ENCODE data around the gene SLX4.
"Not testable (repeated sequence)": the region's sequence is repeated elsewhere in the genome, so short reads cannot be mapped to it uniquely, and the experiment has no call there.

Gene SLX4

DNA sequence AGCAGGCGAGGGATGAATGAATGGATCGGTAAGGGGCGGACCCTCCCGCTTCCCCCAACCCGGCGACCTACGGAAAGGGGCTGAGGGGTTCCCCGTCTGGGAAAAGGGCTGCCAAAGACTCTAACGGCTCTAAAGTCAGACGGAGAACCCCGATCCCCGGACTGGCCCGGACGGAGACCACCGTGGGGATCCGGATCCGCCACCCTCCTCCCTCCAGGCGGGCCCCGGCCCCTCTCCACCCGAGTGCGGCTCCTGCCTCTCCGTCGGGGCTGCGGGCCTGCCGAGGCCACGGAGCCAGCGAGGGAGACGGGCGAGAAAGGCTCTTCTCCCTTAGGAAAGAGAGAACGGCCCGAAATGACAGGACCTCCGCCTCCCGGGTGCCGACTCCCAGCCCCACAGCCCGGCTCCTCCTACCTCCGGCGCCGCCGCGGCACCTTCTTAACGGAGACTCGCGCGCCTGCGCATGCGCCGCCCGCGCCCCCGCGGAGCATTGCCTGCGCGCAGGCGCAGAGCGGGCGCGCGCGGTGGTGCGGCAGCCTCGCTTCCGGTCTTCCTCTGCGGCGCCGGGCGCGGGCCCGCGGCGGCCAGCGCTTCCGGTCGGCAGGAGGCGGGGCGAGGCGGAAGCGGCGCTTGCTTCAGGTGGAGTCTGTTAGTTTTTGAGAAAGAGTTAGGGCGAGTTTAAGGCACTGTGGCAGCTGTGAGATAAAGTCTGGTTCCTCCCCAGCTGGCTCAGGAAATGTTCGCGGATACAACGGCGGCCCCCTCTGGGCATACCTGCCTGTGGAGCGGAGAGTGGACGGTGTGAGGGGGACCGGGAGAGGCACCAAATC, at the start of gene SLX4:
TSS of gene SLX4 (minus strand) at position 461 of the 830 bp plus-strand sequence. CDS start 2,642 bp downstream, outside the sequence.
- peak; percentile 91 for DNase-seq

GRCh38 chr16:3659251-3659650, 47.8 kb upstream of the SLX4 start:
- DNase-seq = no peak

DNA sequence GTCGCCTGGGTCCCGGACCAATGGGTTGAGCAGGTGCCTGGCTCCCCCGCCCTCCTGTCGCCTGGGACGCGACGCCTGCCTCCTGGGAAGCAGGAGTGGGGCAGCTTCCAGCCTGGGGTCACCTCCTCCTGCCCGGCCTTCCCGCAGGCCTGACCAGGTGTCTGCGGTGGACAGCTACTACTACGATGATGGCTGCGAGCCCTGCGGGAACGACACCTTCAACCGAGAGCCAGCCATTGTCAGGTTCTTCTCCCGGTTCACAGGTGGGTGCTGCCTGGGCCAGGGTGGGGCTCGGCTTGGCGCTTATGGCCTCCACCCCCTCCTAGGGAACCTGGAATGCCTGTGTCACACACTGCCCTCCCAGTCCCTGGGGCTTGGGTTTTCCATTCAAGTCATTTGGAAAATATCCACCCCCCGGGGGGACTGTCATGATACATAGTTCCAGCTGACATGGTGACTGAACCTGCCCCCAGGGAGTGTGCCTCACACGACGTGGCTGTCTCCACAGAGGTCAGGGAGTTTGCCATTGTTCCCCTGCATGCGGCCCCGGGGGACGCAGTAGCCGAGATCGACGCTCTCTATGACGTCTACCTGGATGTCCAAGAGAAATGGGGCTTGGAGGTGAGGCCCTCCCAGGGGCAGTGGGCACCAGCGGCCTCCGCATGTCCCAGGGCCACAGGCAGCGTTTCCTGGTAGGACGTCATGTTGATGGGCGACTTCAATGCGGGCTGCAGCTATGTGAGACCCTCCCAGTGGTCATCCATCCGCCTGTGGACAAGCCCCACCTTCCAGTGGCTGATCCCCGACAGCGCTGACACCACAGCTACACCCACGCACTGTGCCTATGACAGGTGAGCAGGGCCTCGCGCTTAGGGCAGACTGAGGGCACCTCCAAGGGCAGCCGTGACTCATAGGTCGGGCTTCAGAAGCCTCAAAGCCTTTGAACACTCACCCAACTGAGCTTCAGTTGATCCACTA, 45.4 kb upstream of the SLX4 start:
- peak; percentile 60 for DNase-seq

DNA sequence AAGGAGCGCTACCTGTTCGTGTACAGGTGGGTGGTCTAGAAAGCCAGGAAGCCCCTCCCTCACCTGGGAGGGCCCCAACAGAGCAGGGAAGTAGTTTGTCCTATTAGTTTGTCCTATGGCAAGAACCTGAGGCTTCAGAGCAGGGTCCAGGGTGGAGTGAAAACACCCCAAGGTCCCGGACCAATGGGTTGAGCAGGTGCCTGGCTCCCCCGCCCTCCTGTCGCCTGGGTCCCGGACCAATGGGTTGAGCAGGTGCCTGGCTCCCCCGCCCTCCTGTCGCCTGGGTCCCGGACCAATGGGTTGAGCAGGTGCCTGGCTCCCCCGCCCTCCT, 44.7 kb upstream of the SLX4 start:
- not testable (repeated sequence) for DNase-seq

- no peak for DNase-seq
Measured at GRCh38 chr16:3655396-3656159, 44.2 kb upstream of the SLX4 start.

DNA sequence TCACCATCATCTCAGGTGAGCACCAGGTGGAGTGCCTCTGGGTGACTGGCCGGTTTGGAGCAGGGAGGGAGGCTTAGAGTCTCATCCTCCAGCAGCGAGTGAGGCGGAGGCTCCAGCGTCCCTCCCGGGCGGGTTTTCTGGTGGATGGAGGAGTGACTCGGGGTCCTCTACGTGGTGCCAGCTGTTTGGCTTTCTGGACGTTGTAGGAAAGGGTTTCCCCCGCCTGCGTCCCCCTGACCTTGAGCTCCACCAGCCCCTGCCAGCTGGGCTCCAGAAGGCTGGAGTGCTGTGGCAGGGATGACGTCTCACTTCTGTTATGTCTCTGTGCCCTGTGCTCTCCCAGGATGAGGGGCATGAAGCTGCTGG, 43.6 kb upstream of the SLX4 start:
- DNase-seq = no peak

- peak; percentile 74 for DNase-seq
Measured at GRCh38 chr16:3654249-3654991, 43.0 kb upstream of the SLX4 start, which contains the start of gene DNASE1. Gene DNASE1, plus strand, starts transcription at chr16:3654691. Its CDS starts 683 bp downstream, at chr16:3655374.

GRCh38 chr16:3652373-3653195, 41.2 kb upstream of the SLX4 start:
- DNase-seq = peak; percentile 1

DNA sequence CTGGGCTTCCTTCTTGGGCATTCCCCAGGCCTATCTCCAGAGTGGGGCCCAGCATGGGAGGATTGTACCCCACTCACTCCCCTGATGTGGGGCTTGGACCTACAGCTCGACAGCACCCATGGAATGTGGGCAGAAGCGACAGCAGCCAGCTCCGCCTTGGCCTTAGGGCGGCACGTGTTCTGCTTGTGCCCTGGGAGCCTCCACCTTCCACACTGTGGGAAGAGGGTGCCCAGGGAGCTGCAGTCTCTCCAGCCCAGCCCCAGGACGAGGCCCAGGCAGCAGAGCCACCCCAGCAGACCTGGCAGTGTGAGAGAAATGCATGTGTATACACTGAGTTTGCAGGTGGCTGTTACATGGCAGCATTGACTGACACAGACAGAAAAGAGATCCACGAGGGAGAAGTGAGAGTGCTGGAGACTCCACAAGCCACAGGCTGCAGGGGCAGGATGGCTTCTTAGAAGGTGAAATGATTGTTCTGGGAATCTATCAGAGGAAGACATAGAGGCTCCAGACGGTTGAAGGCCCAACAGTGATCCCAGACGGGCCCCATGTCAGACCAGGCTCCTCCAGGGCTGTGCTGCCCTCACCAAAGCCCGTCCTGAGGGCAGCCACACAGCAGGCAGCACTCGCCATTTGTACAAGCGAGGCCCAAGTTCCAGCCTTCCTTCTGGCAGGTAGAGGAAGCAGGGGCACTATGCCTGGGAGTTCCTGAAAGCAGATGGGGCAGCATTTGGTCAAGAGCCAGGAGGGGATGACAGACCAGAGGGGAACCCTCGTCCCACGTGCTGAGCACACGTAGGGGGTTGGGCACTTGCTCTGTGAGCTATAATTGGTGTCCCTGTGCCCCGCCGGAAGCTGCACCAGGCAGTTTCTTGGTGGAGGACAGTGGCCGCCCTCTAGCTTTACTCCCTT, 40.3 kb upstream of the SLX4 start:
- DNase-seq = peak; percentile 1

- no peak for DNase-seq
Measured at GRCh38 chr16:3650631-3651265, 39.3 kb upstream of the SLX4 start.

DNA sequence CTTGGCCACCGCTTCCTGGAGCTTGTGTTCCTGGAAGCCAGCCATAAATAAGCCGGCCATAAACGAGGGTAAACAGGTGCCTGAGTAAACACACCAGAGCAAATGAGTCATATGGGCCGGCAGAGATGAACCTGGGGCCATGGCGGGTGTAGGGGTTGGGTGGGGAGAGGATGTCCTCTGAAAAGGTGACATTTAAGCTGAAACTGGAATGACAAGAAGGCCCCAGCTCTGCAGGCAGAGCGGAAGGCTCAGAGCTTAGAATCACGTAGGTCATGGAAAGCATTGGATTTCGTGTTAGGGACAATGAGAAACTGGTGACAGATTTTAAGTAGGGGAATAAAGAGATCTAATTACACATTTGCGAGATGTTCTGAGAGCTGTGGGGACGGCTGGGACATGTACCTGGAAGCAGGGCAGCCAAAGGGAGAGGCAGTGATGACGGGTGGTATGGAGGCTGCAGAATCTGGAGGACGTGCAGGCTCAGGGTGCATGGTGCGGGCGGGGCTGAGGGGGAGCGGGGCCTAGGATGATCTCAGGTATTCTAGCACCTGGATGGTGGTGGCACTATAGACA, 35.0 kb upstream of the SLX4 start:
- DNase-seq = no peak

- no peak for DNase-seq
Measured at GRCh38 chr16:3645504-3646347, 34.3 kb upstream of the SLX4 start.

DNA sequence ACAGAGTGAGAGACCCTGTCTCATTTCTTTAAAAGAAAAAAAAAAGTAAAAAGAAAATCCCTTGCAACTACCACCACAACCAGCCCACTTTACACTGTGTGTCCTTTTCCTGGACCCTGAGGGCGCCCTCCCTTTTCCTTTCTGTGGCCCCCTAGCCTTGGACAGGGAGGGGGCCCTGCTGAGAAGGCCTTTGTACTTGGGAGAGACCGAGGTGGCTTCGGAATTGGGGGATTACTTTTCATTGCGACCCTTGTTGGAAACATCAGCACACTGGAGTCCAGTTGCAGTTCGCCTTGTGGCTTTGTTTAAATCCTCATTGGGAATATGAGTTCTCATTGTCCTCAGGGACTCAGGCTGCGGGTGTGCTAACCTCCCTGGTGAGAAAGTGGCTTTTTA, 33.7 kb upstream of the SLX4 start:
- DNase-seq = no peak

DNA sequence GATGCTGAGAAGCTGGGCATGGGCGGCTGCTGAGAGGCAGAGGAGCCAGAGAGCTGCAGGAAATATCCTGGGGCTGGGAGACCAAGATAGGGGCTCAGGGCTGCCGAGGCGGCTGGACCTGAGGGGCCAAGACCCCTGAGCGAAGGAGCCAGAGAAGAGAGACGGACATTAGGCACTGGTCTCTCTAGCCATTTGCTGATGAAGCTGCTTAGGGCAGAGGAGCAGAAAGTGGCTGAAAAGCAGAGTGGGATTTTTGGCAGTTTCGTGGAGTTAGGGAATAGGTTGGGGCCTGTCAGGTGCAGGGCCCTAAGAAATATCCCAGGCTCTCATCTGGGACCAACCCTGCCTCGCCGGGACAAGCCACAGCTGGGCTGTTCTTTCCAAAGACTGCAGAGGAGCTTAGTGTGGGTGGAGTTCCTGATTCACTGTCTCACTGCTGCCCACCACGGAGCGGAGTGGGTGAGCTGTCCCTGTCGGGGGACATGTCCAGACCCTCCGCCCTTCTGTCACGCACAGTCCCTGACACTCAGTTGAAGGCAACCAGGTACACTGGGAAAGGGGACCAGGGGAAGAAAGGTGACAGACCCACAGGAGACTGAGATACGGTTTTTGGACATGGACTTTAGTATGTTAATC, 31.8 kb upstream of the SLX4 start:
- DNase-seq = no peak

- no peak for DNase-seq
Measured at GRCh38 chr16:3642397-3643094, 31.1 kb upstream of the SLX4 start.

DNA sequence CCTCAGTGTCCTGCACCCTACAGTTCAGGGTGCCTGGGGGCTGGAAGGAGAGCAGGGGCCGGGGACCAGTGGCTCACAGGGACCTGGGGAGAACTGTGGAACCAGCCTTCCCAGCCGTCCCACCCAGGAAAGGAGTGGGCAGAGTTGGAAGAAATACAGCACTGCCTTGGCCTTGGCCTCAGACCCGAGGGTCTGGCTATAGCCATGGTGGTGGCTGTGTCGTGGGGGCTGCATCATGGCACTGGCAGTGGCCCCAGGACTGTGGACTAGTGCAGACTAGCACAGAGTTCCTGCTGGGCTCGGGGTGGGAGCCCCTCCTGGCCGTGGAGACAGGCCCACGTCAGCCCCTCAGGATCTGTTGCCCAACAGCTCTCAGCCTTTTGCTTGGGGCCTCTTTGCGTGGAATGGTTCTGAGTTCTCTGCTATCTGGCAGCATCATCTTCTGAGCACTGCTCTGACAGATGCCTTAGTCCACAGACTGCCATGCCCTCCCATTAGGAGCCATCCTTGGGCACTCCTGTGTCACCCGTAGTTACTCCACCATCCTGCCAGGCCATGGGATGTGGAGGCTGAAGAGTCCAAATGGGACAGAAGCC, 30.5 kb upstream of the SLX4 start:
- DNase-seq = no peak

All from stimulated activated CD4-positive, alpha-beta T cell treated with anti-CD3 and anti-CD28 coated beads, Interleukin-15, amount 100 ng/mL, for 24 hours (primary cell).